Natural killer cell (primary cell): Measurements from ENCODE around the gene SVOPL. TPM values are rescaled to one million over a fixed set of nuclear protein-coding genes. Genes with fewer than 3 reads are reported as not detected.
A peak's percentile ranks its signal among the peaks of the same experiment; 100 is the strongest.

ENCODE experiments used
- ATAC-seq, 3 donors: fragments of 150-1000 bp in 2 of 3; fragments of 200-7000 bp in 1 of 3; cut with Tn5 transposase; 1 replicate in 1 of 3; 2 replicates in 2 of 3; pipeline ENCODE4 v1.10.0; 2021; ENCODE audit warnings: mild to moderate bottlenecking in 2 of 3, moderate library complexity in 2 of 3
- DNase-seq, 2 donors: peaks; one replicate each; pipeline versions ENCODE4 v3.0.0 to v3.0.0-alpha.2; 2013 to 2021; ENCODE audit warnings: mixed read lengths in 1 of 2
- H3K27ac ChIP-seq: one replicate; pipeline ENCODE4 v1.5.1; 2013; ENCODE audit warnings: mild to moderate bottlenecking, low read length
- H3K27me3 ChIP-seq: one replicate; pipeline ENCODE4 v1.6.1; 2013; ENCODE audit warnings: low read length; ENCODE audit not compliant: control insufficient read depth, insufficient read depth
- H3K36me3 ChIP-seq: one replicate; pipeline ENCODE4 v1.6.1; 2013; ENCODE audit warnings: low read length; ENCODE audit not compliant: control insufficient read depth, insufficient read depth
- H3K4me1 ChIP-seq: one replicate; pipeline ENCODE4 v1.6.1; 2013; ENCODE audit warnings: low read length; ENCODE audit not compliant: control insufficient read depth, insufficient read depth
- H3K4me3 ChIP-seq: one replicate; pipeline ENCODE4 v1.5.1; 2013; ENCODE audit warnings: low read length
- H3K9me3 ChIP-seq: one replicate; pipeline ENCODE4 v1.6.1; 2013; ENCODE audit warnings: low read length; ENCODE audit not compliant: control insufficient read depth, insufficient read depth
- H3K27ac Mint-ChIP-seq, 2 donors: one replicate each; pipeline ENCODE4 v1.8.0; 2022; ENCODE audit warnings: mild to moderate bottlenecking in 2 of 2, mixed read lengths in 2 of 2, moderate library complexity in 1 of 2
- H3K27me3 Mint-ChIP-seq, 2 donors: one replicate each; pipeline ENCODE4 v1.8.0; 2022; ENCODE audit warnings: low read depth in 2 of 2, mixed read lengths in 2 of 2
- H3K36me3 Mint-ChIP-seq: one replicate; pipeline ENCODE4 v1.8.0; 2022; ENCODE audit warnings: mixed read lengths
- H3K4me1 Mint-ChIP-seq, 2 donors: one replicate each; pipeline ENCODE4 v1.8.0; 2022; ENCODE audit warnings: mixed read lengths in 2 of 2
- H3K4me3 Mint-ChIP-seq: one replicate; pipeline ENCODE4 v1.8.0; 2022; ENCODE audit warnings: mild to moderate bottlenecking, moderate library complexity, mixed read lengths
- H3K9me3 Mint-ChIP-seq, 2 donors: one replicate each; pipeline ENCODE4 v1.8.0; 2022; ENCODE audit warnings: mixed read lengths in 2 of 2
- CTCF ChIP-seq: fragments of 200-600 bp; IDR thresholded peaks from one replicate; pipeline ENCODE4 v1.8.0; 2022; ENCODE audit warnings: antibody characterized with exemption
- whole genome bisulfite sequencing: methylation state at CpG from one replicate; pipeline ENCODE4 v1.1.7; 2013; ENCODE audit warnings: missing lambda C conversion rate; ENCODE audit not compliant: insufficient coverage; 5-methylcytosine and 5-hydroxymethylcytosine counted together
- intact Hi-C: fragments of 100-400 bp; cut with micrococcal nuclease; formaldehyde crosslinking; loops from one replicate; pipeline ENCODE4 v1.14.2; 2022
- total RNA-seq, 4 donors: library from RNA; stranded (reverse); fragments of 120-200 nt in 1 of 4; gene quantifications; one replicate each; pipeline versions ENCODE4 v1.2.3 to v1.2.4, GENCODE V29; 2013 to 2022

Gene SVOPL
- total RNA-seq, 3 donors from 2014 or later (not counting 1 experiment from before 2014, with no cell fraction given) = not detected

- Histone ChIP-seq H3K36me3 (no peaks in the 10 kb centered on the region), H3K4me1 (no peaks in the 10 kb centered on the region), H3K9me3 (no peaks in the 10 kb centered on the region), H3K27ac (no peak overlapping the region), H3K27me3 (no peaks in the 10 kb centered on the region), H3K4me3 (no peak overlapping the region)
- WGBS = 93% methylated on average over 1 of the region's 1 CpG
- Mint-ChIP-seq H3K9me3 (no peaks in the 10 kb centered on the region), H3K4me1 (peaks cover 5 to 7% of the 10 kb centered on the region in 2 donors), H3K27me3 (peaks cover 0 to 11% of the 10 kb centered on the region in 2 donors), H3K27ac (no peak overlapping the region), H3K4me3 (no peak overlapping the region), H3K36me3 (no peaks in the 10 kb centered on the region)
- no peak for ATAC-seq
- intact Hi-C loops = loop anchor here (5.0 kb wide), 1 partner anchor 1133 kb away; no protein-coding TSS in a partner anchor
- no peak for DNase-seq
- no peak for TF ChIP-seq CTCF
These were observed 38.7 kb upstream of the SVOPL start for GRCh38 chr7:138739859-138740258.

GRCh38 chr7:138738551-138739335, 37.6 kb upstream of the SVOPL start:
- 39% methylated on average over 11 of the region's 14 CpGs for WGBS
- intact Hi-C loops = loop anchor here (1.0 to 5.0 kb wide), 3 partner anchors 289 to 1131 kb away; no protein-coding TSS in a partner anchor
- Mint-ChIP-seq H3K27ac (no peak overlapping the region), H3K27me3 (peaks cover 0 to 11% of the 10 kb centered on the region in 2 donors), H3K4me3 (no peak overlapping the region), H3K36me3 (no peaks in the 10 kb centered on the region), H3K4me1 (peaks cover 5 to 7% of the 10 kb centered on the region in 2 donors), H3K9me3 (no peaks in the 10 kb centered on the region)
- peak; percentile 75 to 95 (median 90) for ATAC-seq
- Histone ChIP-seq H3K4me1 (no peaks in the 10 kb centered on the region), H3K9me3 (no peaks in the 10 kb centered on the region), H3K4me3 (no peak overlapping the region), H3K36me3 (no peaks in the 10 kb centered on the region), H3K27me3 (no peaks in the 10 kb centered on the region), H3K27ac (no peak overlapping the region)
- peak; percentile 90 for TF ChIP-seq CTCF
- peak; percentile 71 to 91 for DNase-seq

- Histone ChIP-seq H3K27me3 (no peaks in the 10 kb centered on the region), H3K27ac (no peak overlapping the region), H3K36me3 (no peaks in the 10 kb centered on the region), H3K9me3 (no peaks in the 10 kb centered on the region), H3K4me3 (no peak overlapping the region), H3K4me1 (no peaks in the 10 kb centered on the region)
- Mint-ChIP-seq H3K27ac (no peak overlapping the region), H3K36me3 (no peaks in the 10 kb centered on the region), H3K27me3 (peaks cover 0 to 11% of the 10 kb centered on the region in 2 donors), H3K4me3 (no peak overlapping the region), H3K9me3 (no peaks in the 10 kb centered on the region), H3K4me1 (peaks cover 5 to 7% of the 10 kb centered on the region in 2 donors)
- intact Hi-C loops = loop anchor here (1.0 to 5.0 kb wide), 3 partner anchors 289 to 1131 kb away; no protein-coding TSS in a partner anchor
- TF ChIP-seq CTCF = no peak
- DNase-seq (no peak), ATAC-seq (no peak)
- WGBS = 89% methylated on average over 3 of the region's 3 CpGs
These were observed 37.0 kb upstream of the SVOPL start for GRCh38 chr7:138738114-138738513.
